Measurements from ENCODE around the gene SCRT2. TPM values are rescaled to one million over a fixed set of nuclear protein-coding genes. Genes with fewer than 3 reads are reported as not detected.

SCRT2 gene
- total and polyA plus RNA-seq, 2 of the 4 experiments (the other 2 are of a cell fraction), result not detected

DNA sequence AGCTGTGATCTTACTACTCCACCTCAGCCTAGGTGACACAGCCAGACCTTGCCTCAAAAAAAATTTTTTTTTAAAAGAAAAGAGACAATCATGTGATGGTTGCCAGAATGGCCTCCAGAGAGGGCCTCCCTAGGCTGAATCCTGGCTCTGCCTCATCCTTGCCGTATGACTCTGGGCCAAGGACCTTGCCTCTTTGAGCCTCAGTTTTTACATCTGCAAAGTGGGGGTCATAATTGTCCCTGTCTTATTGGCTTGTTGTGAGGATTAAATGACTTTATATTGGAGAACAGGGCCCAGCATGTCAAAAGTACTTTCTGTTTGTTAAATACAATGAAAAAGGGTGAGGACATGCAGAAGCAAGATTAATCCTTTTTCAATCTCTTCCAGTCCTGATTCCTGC lies 37.0 kb downstream of the SCRT2 start:
- Histone ChIP-seq H3K18ac (ENCODE audit: low read depth, low read length) (no peak overlapping the region), H3K56ac (ENCODE audit: extremely low read depth, insufficient read depth, low read length) (no peak overlapping the region), H3K27ac (ENCODE audit: insufficient read depth, low read length) (no peak overlapping the region), H2BK15ac (ENCODE audit: low read depth, low read length) (no peak overlapping the region), H2BK120ac (ENCODE audit: low read depth, low read length) (no peak overlapping the region), H3K14ac (replicated peaks; ENCODE audit: low read depth, low read length) (no peak overlapping the region), H3K9me3 (ENCODE audit: control insufficient read depth, insufficient read depth, low read length) (no peaks in the 10 kb centered on the region), H3K79me1 (ENCODE audit: low read depth in 1 of 2, low read length in 2 of 2) (no peaks in the 10 kb centered on the region), H3K23ac (ENCODE audit: low read depth, low read length) (no peak overlapping the region), H2BK20ac (ENCODE audit: low read depth, low read length) (no peak overlapping the region), H3K4me2 (ENCODE audit: low read depth, low read length) (no peak overlapping the region), H3K9ac (ENCODE audit: low read depth, low read length) (no peak overlapping the region), H4K5ac (ENCODE audit: low read depth, low read length) (no peak overlapping the region), H3K4me3 (ENCODE audit: insufficient read depth, low read depth, low read length) (no peak overlapping the region), H2AK9ac (replicated peaks; ENCODE audit: low read depth, low read length, poor library complexity) (no peak overlapping the region), H2BK5ac (ENCODE audit: low read depth, low read length, poor library complexity, severe bottlenecking) (no peak overlapping the region), H3K9me1 (ENCODE audit: insufficient read depth, low read length) (no peaks in the 10 kb centered on the region), H3K4me1 (ENCODE audit: control insufficient read depth, insufficient read depth, low read length) (no peaks in the 10 kb centered on the region), H3K27me3 (ENCODE audit: control insufficient read depth, insufficient read depth, low read length) (peaks cover 32% of the 10 kb centered on the region), H4K91ac (ENCODE audit: insufficient read depth, low read depth, low read length) (no peak overlapping the region), H4K20me1 (ENCODE audit: insufficient read depth, low read length) (peaks cover 3% of the 10 kb centered on the region; the same call in 1 of the 2 replicates), H4K8ac (ENCODE audit: low read depth in 2 of 2, low read length in 2 of 2) (no peak overlapping the region), H2AFZ (replicated peaks; ENCODE audit: low read length, poor library complexity) (no peak overlapping the region), H3K36me3 (ENCODE audit: control insufficient read depth, insufficient read depth, low read length) (no peaks in the 10 kb centered on the region), H3K4ac (ENCODE audit: low read depth, low read length) (no peak overlapping the region), H2AK5ac (ENCODE audit: low read depth, low read length) (no peak overlapping the region)
- dilution Hi-C loops (cut with HindIII; ENCODE audit: low sequenced_read_pairs, unreplicated experiment) (no loop called here), in situ Hi-C loops (cut with MboI; ENCODE audit: low sequenced_read_pairs) (no loop called here), intact Hi-C loops (cut with micrococcal nuclease) (no loop called here)
- no peak for ATAC-seq (ENCODE audit: low read depth)
- TF ChIP-seq BHLHE40 (IDR thresholded peaks at IDR 0.05; ENCODE audit: low read depth, low read length) (no peak), MAZ (IDR thresholded peaks at IDR 0.05; ENCODE audit: borderline replicate concordance, low read depth, low read length) (no peak), RFX5 (IDR thresholded peaks at IDR 0.05; ENCODE audit: low read depth, low read length) (no peak), ELK1 (IDR thresholded peaks at IDR 0.05; ENCODE audit: borderline replicate concordance, low read depth, low read length) (no peak), NFE2L2 (IDR thresholded peaks at IDR 0.05; ENCODE audit: low read depth, low read length) (no peak), CHD1 (IDR thresholded peaks at IDR 0.05; ENCODE audit: low read depth, low read length) (no peak), POLR2A (IDR thresholded peaks at IDR 0.05; ENCODE audit: low read depth, low read length) (no peak), RAD21 (IDR thresholded peaks at IDR 0.05; ENCODE audit: low read length) (no peak), CEBPB (IDR thresholded peaks at IDR 0.05; ENCODE audit: low read depth, low read length) (no peak), MAFK (IDR thresholded peaks at IDR 0.05; ENCODE audit: low read depth, low read length) (no peak), SMC3 (IDR thresholded peaks at IDR 0.05; ENCODE audit: low read depth, low read length) (no peak), RCOR1 (IDR thresholded peaks at IDR 0.05; ENCODE audit: insufficient replicate concordance, low read length) (no peak), FOS (IDR thresholded peaks at IDR 0.05; ENCODE audit: low read depth, low read length) (no peak), MXI1 (IDR thresholded peaks at IDR 0.05; ENCODE audit: borderline replicate concordance, low read depth, low read length) (no peak)
- TF ChIP-seq, protein P1, sequence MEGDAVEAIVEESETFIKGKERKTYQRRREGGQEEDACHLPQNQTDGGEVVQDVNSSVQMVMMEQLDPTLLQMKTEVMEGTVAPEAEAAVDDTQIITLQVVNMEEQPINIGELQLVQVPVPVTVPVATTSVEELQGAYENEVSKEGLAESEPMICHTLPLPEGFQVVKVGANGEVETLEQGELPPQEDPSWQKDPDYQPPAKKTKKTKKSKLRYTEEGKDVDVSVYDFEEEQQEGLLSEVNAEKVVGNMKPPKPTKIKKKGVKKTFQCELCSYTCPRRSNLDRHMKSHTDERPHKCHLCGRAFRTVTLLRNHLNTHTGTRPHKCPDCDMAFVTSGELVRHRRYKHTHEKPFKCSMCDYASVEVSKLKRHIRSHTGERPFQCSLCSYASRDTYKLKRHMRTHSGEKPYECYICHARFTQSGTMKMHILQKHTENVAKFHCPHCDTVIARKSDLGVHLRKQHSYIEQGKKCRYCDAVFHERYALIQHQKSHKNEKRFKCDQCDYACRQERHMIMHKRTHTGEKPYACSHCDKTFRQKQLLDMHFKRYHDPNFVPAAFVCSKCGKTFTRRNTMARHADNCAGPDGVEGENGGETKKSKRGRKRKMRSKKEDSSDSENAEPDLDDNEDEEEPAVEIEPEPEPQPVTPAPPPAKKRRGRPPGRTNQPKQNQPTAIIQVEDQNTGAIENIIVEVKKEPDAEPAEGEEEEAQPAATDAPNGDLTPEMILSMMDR (conservative IDR thresholded peaks at IDR 0.05; ENCODE audit: low read depth, low read length), result no peak
- TF ChIP-seq, protein P2, sequence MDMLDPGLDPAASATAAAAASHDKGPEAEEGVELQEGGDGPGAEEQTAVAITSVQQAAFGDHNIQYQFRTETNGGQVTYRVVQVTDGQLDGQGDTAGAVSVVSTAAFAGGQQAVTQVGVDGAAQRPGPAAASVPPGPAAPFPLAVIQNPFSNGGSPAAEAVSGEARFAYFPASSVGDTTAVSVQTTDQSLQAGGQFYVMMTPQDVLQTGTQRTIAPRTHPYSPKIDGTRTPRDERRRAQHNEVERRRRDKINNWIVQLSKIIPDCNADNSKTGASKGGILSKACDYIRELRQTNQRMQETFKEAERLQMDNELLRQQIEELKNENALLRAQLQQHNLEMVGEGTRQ (IDR thresholded peaks at IDR 0.05; ENCODE audit: low read depth, low read length), result no peak
- CTCF ChIA-PET, result no interaction called here
- no peak for DNase-seq
- BruUV-seq (replicated peaks), result no TSS peak
- WGBS, 2 experiments (ENCODE audit: extremely low coverage in 2 of 2, insufficient read length in 1 of 2), result no CpG with 5 or more reads among the region's 1 CpG
- POLR2A ChIA-PET (ENCODE audit: unreplicated experiment), result no interaction called here
